WTC11 (cell line): ENCODE measurements around the gene NCAM2.

Experiments used
- CREB1 ChIP-seq: sonication (generic); formaldehyde crosslinking; IDR thresholded peaks from 2 replicates; pipeline ENCODE4 v1.8.0; 2023; ENCODE audit warnings: mild to moderate bottlenecking, missing genetic modification reagents
- CTCF ChIP-seq: fragments of 200-600 bp; IDR thresholded peaks from 2 replicates; pipeline ENCODE4 v1.8.0; 2022; ENCODE audit warnings: antibody characterized with exemption
- IRF1 ChIP-seq: sonication (generic); formaldehyde crosslinking; IDR thresholded peaks from 2 replicates; pipeline ENCODE4 v1.8.0; 2023; ENCODE audit warnings: missing genetic modification reagents
- JUN ChIP-seq: sonication (generic); formaldehyde crosslinking; IDR thresholded peaks from 2 replicates; pipeline ENCODE4 v1.8.0; 2023; ENCODE audit warnings: mild to moderate bottlenecking, missing genetic modification reagents
- RELA ChIP-seq: sonication (generic); formaldehyde crosslinking; IDR thresholded peaks from 2 replicates; pipeline ENCODE4 v1.8.1; 2022; ENCODE audit warnings: missing genetic modification reagents, mild to moderate bottlenecking, borderline replicate concordance
- SP1 ChIP-seq: sonication (generic); formaldehyde crosslinking; conservative IDR thresholded peaks from 2 replicates; pipeline ENCODE4 v1.8.1; 2022; ENCODE audit warnings: missing genetic modification reagents
- TF ChIP-seq, protein P1 (sequence below): sonication (generic); formaldehyde crosslinking; IDR thresholded peaks from 2 replicates; pipeline ENCODE4 v1.8.1; 2023; ENCODE audit warnings: mild to moderate bottlenecking, missing genetic modification reagents, borderline replicate concordance

GRCh38 chr21:21530680-21531079, 532.5 kb downstream of the NCAM2 start:
- no peak for TF ChIP-seq SP1 (CRISPR knock-in tag)
- TF ChIP-seq CTCF: no peak
- no peak for TF ChIP-seq CREB1 (CRISPR knock-in tag)
- no peak for TF ChIP-seq RELA
- TF ChIP-seq IRF1 (CRISPR knock-in tag): no peak
- no peak for TF ChIP-seq JUN (CRISPR knock-in tag)
- TF ChIP-seq, protein P1, sequence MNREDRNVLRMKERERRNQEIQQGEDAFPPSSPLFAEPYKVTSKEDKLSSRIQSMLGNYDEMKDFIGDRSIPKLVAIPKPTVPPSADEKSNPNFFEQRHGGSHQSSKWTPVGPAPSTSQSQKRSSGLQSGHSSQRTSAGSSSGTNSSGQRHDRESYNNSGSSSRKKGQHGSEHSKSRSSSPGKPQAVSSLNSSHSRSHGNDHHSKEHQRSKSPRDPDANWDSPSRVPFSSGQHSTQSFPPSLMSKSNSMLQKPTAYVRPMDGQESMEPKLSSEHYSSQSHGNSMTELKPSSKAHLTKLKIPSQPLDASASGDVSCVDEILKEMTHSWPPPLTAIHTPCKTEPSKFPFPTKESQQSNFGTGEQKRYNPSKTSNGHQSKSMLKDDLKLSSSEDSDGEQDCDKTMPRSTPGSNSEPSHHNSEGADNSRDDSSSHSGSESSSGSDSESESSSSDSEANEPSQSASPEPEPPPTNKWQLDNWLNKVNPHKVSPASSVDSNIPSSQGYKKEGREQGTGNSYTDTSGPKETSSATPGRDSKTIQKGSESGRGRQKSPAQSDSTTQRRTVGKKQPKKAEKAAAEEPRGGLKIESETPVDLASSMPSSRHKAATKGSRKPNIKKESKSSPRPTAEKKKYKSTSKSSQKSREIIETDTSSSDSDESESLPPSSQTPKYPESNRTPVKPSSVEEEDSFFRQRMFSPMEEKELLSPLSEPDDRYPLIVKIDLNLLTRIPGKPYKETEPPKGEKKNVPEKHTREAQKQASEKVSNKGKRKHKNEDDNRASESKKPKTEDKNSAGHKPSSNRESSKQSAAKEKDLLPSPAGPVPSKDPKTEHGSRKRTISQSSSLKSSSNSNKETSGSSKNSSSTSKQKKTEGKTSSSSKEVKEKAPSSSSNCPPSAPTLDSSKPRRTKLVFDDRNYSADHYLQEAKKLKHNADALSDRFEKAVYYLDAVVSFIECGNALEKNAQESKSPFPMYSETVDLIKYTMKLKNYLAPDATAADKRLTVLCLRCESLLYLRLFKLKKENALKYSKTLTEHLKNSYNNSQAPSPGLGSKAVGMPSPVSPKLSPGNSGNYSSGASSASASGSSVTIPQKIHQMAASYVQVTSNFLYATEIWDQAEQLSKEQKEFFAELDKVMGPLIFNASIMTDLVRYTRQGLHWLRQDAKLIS (CRISPR knock-in tag): no peak
